HG03175 (cell line): Measurements from ENCODE around the gene BUD31.
"Not testable (repeated sequence)": the region's sequence is repeated elsewhere in the genome, so short reads cannot be mapped to it uniquely, and the experiment has no call there.

Experiments
- ATAC-seq: cut with Tn5 transposase; IDR thresholded peaks from one replicate; pipeline ENCODE4 v1.9.1; 2021; ENCODE audit warnings: mild to moderate bottlenecking, moderate library complexity; ENCODE audit not compliant: unreplicated experiment

Gene BUD31

DNA sequence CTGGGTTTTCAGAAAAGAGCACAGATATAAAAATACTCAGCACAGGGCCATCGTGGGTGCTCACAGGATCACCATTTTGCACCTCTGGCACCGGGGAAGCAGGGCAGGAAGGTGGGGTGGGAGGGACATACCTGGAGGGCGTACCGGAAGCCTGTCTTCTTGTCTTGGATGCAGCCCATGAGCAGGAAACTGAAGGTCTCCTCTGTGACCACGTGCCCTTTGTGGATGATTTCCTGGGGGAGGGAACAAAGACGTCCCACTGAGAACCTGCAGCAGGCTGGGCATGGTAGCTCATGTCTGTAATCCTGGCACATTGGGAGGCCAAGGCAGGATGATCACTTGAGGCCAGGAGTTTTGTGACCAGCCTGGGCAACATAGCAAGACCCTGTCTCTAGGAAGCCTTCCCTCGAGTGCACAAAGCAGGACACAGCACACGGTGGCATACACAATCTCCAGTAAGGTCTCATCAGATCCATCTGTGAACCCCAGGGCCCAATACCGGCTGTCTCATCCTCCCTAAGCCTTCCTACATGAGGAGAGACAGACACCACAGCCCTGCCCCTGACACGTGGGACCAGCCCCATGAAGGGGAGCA, 20.3 kb downstream of the BUD31 start:
- no peak for ATAC-seq

DNA sequence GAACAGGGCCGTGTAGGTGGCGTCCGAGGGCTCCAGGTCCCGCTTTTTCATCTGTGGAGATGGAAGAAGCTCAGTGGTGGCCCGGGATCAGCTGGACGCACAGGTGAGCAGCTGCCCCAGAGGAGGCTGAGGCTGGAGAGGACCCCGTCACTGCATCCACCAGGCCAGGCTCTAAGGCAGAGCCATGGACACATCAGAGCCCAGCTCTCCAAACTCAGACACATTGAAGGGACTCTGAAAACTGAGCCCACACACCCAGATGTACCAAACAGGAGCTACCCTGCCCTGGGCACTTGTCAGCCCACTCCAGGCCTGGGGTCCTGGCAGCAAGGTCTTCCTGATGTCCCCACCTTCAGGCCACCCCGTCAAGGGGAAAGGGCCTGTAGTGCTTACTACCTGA, 21.0 kb downstream of the BUD31 start:
- no peak for ATAC-seq

DNA sequence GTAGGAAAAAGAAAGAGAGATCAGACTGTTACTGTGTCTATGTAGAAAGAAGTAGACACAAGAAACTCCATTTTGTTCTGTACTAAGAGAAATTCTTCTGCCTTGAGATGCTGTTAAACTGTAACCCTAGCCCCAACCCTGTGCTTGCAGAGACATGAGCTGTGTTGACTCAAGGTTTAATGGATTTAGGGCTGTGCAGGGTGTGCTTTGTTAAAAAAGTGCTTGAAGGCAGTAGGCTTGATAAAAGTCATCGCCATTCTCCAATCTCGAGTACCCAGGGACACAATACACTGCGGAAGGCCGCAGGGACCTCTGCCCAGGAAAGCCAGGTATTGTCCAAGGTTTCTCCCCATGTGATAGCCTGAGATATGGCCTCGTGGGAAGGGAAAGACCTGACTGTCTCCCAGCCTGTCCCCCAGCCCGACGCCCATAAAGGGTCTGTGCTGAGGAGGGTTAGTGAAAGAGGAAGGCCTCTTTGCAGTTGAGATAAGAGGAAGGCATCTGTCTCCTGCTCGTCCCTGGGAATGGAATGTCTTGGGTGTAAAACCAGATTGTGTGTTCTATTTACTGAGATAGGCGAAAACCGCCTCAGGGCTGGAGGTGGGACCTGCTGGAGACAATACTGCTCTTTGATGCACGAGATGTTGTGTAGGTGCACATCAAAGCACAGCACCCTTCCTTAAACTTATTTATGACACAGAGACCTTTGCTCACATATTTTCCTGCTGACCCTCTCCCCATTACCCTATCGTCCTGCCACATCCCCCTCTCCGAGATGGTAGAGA, 23.2 kb downstream of the BUD31 start:
- not testable (repeated sequence) for ATAC-seq

DNA sequence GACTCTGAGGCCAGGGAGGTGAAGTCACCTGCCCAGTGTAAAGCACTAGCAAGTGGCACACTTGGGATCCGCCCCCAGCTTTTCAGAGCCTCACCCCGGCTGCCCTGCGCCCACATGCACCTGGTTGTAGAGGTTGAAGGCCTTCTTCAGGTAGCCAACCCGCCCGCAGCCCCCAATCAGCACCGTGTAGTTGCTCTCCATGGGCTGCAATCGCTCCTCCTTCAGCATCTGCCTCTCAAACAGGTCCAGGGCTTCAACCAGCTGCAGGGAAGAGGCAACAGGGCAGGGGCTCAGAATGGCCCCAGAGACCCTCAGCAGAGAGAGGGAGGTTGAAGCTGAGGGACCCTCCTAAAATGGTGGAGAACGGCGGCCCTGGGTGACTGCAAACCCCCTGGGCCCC, 24.4 kb downstream of the BUD31 start:
- no peak for ATAC-seq

DNA sequence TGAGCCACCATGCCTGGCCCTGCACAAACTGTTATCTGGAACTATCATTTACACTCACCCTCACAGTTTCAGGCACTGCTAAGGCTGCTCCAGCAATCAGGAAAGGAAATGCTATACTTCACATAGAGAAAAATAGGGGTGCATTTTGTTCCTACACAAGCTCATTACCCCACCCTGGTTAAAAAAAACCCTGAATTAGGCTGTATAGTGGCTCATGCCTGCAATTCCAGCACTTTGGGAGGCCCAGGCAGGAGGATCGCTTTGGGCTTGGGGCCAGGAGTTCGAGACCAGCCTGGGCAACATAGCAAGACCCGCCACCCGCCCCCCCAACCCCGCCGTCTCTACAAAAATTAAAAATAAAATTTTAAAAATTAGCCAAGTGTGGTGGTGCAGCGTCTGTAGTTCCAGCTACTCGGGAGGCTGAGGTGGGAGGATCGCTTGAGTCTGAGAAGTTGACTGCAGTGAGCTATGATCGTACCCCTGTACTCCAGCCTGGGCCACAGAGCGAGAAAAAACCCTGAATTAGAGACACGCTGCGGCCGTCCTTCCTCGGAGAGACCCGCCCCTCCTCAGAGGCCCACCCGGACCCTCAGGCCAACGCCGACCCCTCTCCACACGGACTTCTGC, 29.3 kb downstream of the BUD31 start:
- ATAC-seq = peak; percentile 3

DNA sequence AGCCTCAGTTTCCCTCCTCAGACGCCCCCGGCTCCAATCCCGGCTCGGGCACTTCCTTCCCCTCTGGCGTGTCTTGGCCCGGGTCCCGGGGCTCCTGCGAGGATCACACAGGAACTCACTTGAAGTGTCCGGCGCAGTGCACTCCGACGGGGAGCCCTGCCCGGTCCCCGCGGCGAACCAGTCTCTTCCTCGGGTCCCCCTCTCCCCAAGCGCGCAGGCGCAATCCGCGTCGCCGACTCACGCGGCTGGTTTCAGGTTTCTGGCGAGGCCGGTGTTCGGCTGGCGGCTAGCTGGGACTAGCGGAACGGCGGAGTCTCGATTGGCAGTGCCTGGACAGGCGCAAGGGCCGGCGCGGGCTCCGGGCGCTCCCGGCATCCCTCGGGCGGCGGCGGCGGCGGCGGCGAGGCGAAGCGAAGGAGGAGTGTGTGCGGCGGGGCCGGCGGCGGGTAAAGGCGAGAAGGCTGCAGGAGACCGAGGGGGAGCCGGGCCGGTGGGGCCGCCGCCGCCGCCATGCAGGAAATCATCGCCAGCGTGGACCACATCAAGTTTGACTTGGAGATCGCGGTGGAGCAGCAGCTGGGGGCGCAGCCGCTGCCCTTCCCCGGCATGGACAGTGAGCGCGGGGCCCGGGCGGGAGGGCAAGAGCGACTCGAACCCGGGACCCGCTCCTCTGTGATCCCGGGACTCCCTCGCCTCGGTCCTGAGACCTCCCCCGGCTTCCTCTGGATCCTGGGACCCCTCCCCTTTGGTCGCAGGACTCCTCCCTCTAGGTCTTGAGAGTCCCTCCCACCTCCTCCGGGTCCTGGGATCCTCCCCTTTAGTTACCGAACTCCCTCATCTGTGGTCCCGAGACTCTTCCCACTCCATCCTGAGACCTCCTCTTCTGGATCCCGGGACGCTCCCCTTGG, 30.1 kb downstream of the BUD31 start, which contains the start of the genes CPSF4 and PTCD1:
Gene CPSF4, plus strand, starts transcription at position 371 of the 908 bp plus-strand sequence. Its CDS starts 140 bp downstream, at position 511.
Gene PTCD1, minus strand, starts transcription at position 226 of the 908 bp plus-strand sequence. CDS start 3,556 bp downstream, outside the sequence.
- ATAC-seq = peak; percentile 90

DNA sequence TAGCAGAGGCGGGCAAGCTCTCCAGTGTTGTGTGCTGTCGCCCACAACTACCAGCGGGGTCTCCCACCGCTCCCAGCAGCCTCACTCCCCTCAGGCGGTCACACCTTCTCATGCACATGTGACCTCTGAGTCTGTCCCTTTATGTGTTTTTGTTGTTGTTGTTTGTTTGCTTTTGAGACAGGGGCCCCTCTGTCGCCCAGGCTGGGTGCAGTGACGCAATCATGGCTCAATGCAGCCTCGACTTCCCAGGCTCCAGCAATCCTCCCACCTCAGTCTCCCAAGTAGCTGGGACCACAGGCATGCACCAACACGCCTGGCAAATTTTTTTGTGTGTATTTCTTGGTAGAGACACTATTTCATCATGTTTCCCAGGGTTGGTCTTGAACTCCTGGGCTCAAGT, 31.4 kb downstream of the BUD31 start:
- no peak for ATAC-seq

DNA sequence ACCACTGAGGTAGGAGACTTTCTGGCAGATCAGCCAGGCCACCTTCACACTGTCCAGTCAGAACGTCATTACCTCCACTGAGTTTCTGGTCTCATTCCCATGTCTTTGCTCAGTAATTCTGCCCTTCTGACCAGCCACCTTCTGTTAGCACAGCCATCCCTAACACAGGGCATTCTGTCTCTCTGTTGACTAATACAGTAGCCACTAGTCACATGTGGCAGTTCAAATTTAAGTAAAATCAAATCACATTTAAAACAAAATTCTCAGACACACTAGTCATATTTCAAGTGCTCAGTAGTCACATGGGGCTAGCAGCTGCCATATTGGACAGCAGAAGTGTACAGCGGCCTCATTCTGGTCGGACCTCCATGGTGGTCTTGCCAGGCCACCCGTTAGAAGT, 37.3 kb downstream of the BUD31 start:
- ATAC-seq = no peak

DNA sequence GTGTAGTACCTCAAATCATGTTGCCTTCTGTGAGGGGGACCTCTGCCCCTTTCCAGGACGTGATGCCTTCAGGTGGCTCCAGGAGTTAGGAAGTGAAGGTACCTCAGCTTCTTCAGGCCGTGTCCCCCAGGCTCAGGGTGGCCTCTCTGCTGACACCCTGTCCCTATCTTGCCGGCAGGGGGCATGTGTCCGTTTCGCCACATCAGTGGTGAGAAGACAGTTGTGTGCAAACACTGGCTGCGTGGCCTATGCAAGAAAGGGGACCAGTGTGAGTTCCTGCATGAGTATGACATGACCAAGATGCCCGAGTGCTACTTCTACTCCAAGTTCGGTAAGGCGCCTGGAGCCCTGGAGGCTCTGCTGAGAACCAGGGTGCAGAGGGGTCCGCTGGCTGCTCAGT, 39.2 kb downstream of the BUD31 start:
- no peak for ATAC-seq

DNA sequence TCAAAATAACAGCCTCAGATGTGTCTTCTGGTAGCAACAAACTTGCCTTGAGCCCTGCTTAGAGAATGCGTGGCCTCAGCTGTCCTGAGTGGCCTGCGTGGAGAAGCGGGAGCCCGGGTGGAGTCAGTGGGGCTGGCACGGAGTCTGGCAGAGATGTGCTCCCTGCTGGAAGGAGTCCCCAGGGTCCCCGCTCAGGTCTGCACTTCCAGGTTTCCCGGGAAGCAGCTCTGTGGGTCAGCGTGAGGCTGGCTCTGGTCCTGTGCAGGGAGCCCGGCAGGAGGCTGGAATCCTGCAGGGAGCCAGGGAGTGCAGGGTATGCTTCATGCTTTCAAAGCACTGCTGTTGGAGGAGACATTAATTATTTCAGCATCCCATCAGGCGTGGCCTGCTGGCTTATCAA, 40.1 kb downstream of the BUD31 start:
- ATAC-seq = no peak

DNA sequence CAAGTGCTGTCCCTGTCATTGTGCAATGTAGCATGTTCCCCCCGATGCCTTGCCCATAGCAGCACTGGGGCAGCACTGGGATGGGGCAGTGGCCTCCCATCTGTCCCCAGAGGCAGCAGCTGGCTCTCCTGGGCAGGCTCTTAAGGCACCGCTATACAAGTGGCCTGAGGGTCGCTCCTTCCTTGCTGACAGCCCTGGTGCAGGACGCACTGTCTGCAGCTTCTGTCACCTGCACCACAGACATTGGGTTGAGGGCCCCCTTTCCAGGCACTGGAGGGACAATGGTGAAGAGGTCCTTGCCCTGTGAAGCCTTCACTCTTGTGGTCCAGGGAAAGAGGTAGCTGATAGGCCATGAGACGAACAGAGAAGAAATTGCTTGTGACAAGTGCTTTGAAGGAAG, 40.6 kb downstream of the BUD31 start:
- ATAC-seq = no peak

DNA sequence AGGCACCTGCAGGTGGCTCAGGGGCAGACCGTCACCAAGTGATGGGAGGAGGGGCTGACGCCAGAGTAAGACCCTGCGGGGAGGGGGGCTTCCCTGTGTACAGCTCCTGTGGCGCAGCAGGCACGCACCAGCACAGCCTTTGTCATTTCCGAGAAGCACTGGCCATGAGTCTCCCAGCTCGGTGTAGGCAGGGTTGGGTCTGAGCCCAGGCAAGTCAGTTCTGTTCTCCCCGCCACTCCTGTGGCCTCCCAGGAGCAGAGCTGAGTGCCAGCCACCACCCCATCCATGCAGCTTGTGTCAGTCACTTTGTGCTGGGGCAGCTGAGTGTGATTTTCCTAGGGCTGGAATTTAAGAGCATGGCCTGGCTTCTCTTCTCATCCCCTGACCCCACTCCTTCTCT, 43.2 kb downstream of the BUD31 start:
- ATAC-seq = no peak

DNA sequence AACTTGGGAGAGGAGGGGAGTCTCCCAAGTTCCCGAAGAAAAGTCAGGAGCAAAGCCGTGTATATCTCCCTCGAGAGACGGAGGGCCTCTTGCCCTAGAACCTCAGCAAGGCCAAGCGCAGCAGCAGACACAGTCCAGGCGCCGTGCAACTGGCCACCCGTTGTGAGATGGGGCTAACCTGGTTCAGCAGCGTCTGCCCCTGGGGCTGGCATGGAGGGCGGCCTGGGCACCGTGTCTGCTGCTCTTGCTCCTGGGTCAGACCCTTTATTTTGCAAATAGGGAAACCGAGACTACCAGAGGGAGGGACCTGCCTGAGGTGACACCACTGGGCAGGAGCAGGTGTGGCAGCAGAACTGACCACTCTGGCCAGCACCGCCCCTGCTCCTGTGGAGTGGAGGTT, 43.8 kb downstream of the BUD31 start:
- ATAC-seq = no peak

DNA sequence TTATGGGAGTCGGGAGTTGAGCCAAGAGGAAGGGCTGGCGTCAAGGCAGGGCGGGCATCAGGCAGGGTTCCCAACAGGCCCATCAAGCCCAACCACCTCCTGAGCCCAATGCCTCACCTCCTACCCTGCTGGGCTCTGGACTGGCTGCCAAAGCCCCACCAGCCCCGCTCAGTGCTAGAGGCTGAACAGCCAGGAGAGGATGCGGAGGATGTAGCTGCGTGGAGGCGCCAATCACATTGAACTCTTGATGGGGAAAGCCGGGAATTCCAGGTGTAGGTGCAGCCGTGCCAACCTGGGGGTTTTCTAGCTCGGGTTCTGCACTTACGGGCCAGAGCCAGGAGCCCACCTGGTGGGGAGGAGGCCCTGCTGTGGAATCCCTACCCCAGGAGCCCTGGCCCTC, 44.3 kb downstream of the BUD31 start:
- no peak for ATAC-seq

DNA sequence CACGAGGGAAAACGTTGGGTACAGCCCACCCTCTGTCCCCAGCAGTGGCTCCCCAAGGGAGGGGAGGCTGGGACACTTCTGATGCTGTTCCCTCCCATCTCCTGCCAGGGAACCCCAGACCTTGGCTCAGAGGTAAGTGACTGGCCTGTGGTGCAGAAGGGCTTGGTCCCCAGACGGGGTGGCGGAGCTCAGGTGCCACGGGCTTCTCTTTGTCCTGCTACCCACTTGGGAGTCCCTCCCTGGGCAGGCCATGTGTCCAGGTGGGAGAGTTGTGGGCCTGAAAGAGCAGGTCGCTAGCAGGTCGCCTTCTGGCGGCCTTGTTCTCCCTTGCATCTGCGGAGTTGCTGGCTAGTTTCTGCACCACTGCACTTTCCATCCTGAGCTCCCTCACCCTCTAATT, 47.1 kb downstream of the BUD31 start:
- no peak for ATAC-seq

DNA sequence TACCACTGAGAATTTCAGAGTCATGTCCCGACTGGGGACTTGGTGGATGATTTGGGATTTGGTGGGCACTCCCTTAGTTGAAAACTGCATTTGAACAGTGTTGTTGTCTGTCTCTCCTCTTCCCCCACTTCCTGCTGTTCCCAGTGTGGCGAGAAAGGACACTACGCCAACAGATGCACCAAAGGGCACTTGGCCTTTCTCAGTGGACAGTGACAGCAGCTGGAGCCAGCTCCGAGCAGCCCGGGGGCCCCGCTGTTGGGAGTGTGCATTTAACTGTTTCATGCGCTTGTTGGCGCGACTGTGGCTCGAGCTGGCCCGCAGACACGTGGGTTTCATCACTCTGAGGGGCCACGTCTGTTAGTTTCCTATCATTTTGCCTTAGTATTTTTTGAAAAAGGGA, 47.5 kb downstream of the BUD31 start:
- ATAC-seq = no peak

DNA sequence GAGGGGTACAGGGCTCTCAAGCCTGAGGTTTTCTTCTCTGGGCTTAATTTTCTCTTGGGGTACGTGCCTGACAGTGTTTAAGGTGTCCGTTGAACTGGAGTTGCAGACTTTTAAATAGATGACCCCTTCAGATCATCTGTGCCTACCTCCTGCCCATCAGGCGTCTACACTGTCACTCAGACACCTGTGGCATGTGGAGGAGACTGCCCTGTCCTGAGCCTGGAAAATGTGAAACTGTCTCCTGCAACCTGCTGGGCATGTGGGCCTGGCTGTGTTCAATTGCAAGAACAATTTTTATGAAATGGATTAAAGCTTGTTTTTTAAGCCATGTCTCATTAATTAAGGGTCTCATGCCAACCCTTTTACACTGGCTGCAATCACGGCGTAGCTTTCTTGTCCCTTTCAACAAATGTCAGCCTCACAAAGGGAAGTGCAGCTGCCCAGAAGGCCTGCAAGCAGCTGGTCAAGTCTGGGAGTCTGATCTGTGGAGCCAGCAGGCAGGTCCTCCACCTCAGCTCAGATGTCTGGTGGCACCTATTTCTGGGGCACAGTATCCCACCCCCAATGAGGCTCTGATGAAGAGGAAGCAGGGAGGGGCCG, 48.4 kb downstream of the BUD31 start:
- no peak for ATAC-seq

DNA sequence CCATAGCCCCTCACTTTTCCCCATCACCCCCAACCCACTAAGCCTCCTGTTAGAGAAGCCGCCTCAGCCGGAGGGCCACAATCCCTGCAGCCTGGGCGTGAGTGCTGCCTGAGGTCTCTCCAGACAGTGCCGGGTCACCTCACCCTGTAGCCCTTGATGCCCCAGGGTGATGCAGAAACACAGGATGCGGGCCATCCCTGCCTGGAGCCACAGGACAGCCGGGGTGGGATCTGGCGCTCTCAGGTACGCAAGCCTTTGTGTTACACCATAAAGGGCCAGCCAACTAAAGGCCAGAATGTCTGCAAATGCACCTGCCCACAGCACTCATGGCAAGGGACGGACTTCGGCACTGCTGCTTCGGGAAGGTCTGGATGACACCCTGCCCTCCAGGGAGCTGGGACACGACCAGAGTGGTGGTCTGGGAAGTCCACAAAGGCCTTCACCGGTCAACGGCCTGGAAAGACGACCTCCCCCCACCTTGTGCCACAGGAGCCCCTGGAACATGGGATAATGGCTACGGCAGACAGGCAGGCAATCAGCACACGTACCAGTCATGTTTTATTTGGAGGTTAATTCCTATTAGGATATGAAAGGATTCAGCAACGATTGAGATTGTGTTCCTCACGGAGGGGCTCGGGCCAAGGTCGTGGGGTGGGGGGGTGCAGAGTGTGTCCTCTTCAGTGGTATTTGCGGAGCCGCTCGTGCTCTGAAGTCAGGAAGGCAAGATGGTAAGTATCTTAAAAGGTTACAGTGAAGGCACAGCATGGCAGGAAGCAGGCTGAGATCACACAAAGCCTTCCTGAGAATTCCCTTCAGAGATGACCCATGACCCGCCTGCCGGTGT, 49.1 kb downstream of the BUD31 start:
- no peak for ATAC-seq

DNA sequence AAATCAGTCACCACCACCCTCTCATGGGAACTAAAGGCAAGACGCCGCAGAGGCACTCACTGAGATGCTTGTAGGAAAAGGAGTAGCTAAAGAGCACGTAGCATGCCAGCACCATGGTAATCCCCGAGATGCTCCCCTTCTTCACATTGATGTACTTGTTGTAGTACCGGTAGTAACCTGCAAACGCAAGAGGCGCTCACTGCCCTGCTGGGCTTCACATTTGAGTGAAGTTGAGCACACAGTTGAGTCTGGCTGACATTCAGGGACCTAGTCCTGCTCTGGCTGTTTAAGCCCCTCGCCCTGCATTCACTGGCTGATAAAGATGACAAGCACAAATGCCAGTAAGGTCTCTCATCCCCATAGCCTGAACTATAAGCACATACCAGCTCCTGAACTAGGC, 50.3 kb downstream of the BUD31 start:
- no peak for ATAC-seq

DNA sequence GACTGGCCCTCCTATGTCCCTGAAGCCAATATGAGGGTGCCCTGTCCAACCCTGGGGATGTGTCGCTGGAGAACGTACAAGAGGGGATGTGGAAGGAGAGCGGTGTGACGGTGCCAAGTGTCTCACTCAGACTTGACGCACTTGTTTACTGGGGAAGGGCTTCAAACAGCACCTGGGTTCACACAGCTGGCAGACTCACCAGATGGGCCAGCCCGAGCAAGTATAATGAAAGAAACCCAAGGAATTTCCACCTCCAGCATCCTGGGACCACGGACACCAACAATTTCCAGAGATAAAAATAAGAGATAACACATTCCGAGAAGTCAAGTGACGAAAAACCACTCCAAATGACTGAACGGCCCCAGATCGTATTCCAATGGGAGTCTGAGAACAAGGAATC, 51.9 kb downstream of the BUD31 start:
- no peak for ATAC-seq
